A549 (cell line): ENCODE results near the gene EML4.

Experiments
- CBX2 ChIP-seq: fragments of 200-600 bp; sonication (generic); IDR thresholded peaks from 2 replicates; pipeline ENCODE4 v1.6.1; 2016; ENCODE audit warnings: low read depth, mild to moderate bottlenecking, borderline replicate concordance
- CHD2 ChIP-seq: fragments of 150-350 bp; IDR thresholded peaks from 2 replicates; pipeline ENCODE4 v1.6.1; 2014; ENCODE audit warnings: low read length; ENCODE audit not compliant: partially characterized antibody
- CHD4 ChIP-seq: fragments of 200-600 bp; sonication (generic); IDR thresholded peaks from 2 replicates; pipeline ENCODE4 v1.6.1; 2016; ENCODE audit warnings: antibody characterized with exemption, mild to moderate bottlenecking, borderline replicate concordance
- CTCF ChIP-seq: fragments of >200 bp; sonication (Bioruptor Twin); formaldehyde crosslinking; IDR thresholded peaks from 3 replicates; pipeline ENCODE4 v1.5.1; 2016
- ESRRA ChIP-seq: fragments of 150-350 bp; IDR thresholded peaks from 2 replicates; pipeline ENCODE4 v1.6.1; 2014; ENCODE audit warnings: mild to moderate bottlenecking, low read length, borderline replicate concordance
- POLR2A ChIP-seq: IDR thresholded peaks from 2 replicates; pipeline ENCODE4 v1.6.1; 2012; ENCODE audit warnings: mild to moderate bottlenecking, low read length
- RARB ChIP-seq: fragments of 250-450 bp; sonication (Bioruptor Pico); IDR thresholded peaks from 2 replicates; pipeline ENCODE4 v1.8.0; 2021; ENCODE audit warnings: mild to moderate bottlenecking, moderate library complexity
- RFX5 ChIP-seq: fragments of 450-650 bp; IDR thresholded peaks from 2 replicates; pipeline ENCODE4 v1.7.1; 2014; ENCODE audit warnings: antibody characterized with exemption, mild to moderate bottlenecking, moderate library complexity
- SREBF2 ChIP-seq: fragments of 450-650 bp; IDR thresholded peaks from 2 replicates; pipeline ENCODE4 v1.6.1; 2014; ENCODE audit warnings: mild to moderate bottlenecking, moderate library complexity
- TP53 ChIP-seq: fragments of 250-450 bp; sonication (Bioruptor Pico); IDR thresholded peaks from 2 replicates; pipeline ENCODE4 v1.5.0; 2021; ENCODE audit warnings: mild to moderate bottlenecking, moderate library complexity
- USF2 ChIP-seq: fragments of 450-650 bp; IDR thresholded peaks from 2 replicates; pipeline ENCODE4 v1.6.1; 2014; ENCODE audit warnings: antibody characterized with exemption
- TF ChIP-seq, protein P1 (sequence below): fragments of 200-600 bp; sonication (generic); IDR thresholded peaks from 2 replicates; pipeline ENCODE4 v1.6.1; 2016; ENCODE audit warnings: antibody characterized with exemption, mild to moderate bottlenecking, moderate library complexity

DNA sequence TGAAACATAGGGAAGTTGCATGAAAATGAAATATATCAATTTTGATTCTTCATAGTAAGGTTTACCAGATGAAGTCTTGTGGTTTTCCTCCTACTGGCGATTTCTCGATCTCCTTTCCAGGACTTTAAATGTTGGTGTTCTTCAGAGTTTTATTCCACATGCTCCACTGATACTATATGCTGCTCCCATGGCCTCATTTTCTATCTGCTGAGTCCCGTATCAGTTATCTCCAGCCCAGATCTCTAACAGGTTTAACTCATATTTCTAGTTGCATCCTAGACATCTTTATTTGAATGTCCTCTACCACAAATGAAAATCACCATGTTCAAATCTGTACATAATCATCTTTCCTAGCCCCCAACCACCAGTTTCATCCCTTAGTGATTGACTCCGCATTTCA, 120.1 kb downstream of the EML4 start:
- TF ChIP-seq POLR2A (no peak), USF2 (no peak), SREBF2 (no peak), CTCF (no peak), RFX5 (no peak), CHD2 (no peak), TP53 (CRISPR knock-in tag) (no peak), CHD4 (no peak), RARB (no peak), ESRRA (no peak), CBX2 (no peak)
- TF ChIP-seq, protein P1, sequence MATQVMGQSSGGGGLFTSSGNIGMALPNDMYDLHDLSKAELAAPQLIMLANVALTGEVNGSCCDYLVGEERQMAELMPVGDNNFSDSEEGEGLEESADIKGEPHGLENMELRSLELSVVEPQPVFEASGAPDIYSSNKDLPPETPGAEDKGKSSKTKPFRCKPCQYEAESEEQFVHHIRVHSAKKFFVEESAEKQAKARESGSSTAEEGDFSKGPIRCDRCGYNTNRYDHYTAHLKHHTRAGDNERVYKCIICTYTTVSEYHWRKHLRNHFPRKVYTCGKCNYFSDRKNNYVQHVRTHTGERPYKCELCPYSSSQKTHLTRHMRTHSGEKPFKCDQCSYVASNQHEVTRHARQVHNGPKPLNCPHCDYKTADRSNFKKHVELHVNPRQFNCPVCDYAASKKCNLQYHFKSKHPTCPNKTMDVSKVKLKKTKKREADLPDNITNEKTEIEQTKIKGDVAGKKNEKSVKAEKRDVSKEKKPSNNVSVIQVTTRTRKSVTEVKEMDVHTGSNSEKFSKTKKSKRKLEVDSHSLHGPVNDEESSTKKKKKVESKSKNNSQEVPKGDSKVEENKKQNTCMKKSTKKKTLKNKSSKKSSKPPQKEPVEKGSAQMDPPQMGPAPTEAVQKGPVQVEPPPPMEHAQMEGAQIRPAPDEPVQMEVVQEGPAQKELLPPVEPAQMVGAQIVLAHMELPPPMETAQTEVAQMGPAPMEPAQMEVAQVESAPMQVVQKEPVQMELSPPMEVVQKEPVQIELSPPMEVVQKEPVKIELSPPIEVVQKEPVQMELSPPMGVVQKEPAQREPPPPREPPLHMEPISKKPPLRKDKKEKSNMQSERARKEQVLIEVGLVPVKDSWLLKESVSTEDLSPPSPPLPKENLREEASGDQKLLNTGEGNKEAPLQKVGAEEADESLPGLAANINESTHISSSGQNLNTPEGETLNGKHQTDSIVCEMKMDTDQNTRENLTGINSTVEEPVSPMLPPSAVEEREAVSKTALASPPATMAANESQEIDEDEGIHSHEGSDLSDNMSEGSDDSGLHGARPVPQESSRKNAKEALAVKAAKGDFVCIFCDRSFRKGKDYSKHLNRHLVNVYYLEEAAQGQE = no peak
